SK-N-SH (cell line): ENCODE results near the gene ZNF550. TPM values are rescaled to one million over a fixed set of nuclear protein-coding genes. Genes with fewer than 3 reads are reported as not detected.

ENCODE experiments used
- CTCF ChIA-PET: fragments of 300-600, 350-600 bp; formaldehyde crosslinking; extraction: SDS; loops from one replicate; lab custom pipeline; 2021; lab: Yijun Ruan, JAX
- POLR2A ChIA-PET: fragments of 350-600 bp; sonication (Branson Sonifier 250); formaldehyde crosslinking; extraction: SDS; loops from one replicate; lab custom pipeline; 2020; ENCODE audit warnings: antibody characterized with exemption, inconsistent platforms; lab: Yijun Ruan, JAX
- DNase-seq: peaks from one replicate; pipeline ENCODE4 v3.0.0; 2012
- H2AFZ ChIP-seq: fragments of 200-600 bp; sonication (generic); 2 replicates; pipeline ENCODE4 v1.8.1; 2016; ENCODE audit warnings: antibody characterized with exemption, mild to moderate bottlenecking, low read depth
- H3F3A ChIP-seq: fragments of 200-600 bp; sonication (generic); replicated peaks from 2 replicates; pipeline ENCODE3; 2016; ENCODE audit warnings: antibody characterized with exemption, mild to moderate bottlenecking; ENCODE audit not compliant: insufficient read depth
- H3K27ac ChIP-seq, 2 experiments: fragments of 200-500 bp in 1 of 2; fragments of 200-600 bp in 1 of 2; sonication (Bioruptor generic) in 1 of 2; sonication (generic), shearing (Covaris generic) in 1 of 2; 2 replicates each; pipeline versions ENCODE4 v1.5.1 to v1.6.1; 2014 to 2016; ENCODE audit warnings: low read depth in 2 of 2, inconsistent platforms in 1 of 2, low read length in 1 of 2, mild to moderate bottlenecking in 1 of 2, mixed read lengths in 1 of 2
- H3K27me3 ChIP-seq: fragments of 200-600 bp; sonication (generic), shearing (Covaris generic); 2 replicates; pipeline ENCODE4 v1.6.1; 2016; ENCODE audit warnings: mixed run types; ENCODE audit not compliant: insufficient read depth
- H3K36me3 ChIP-seq, 2 experiments: fragments of 200-500 bp in 1 of 2; fragments of 200-600 bp in 1 of 2; sonication (Bioruptor generic) in 1 of 2; sonication (generic) in 1 of 2; replicated peaks in 1 of 2; 2 replicates each; pipeline versions ENCODE3 to v1.5.1; 2014 to 2016; ENCODE audit warnings: low read length in 1 of 2, mild to moderate bottlenecking in 1 of 2; ENCODE audit not compliant: insufficient read depth in 2 of 2, control insufficient read depth in 1 of 2
- H3K4me1 ChIP-seq, 2 experiments: fragments of 200-500 bp in 1 of 2; fragments of 200-600 bp in 1 of 2; sonication (Bioruptor generic) in 1 of 2; sonication (generic), shearing (Covaris generic) in 1 of 2; 2 replicates each; pipeline versions ENCODE4 v1.5.1 to v1.6.1; 2014 to 2016; ENCODE audit warnings: low read depth in 1 of 2, low read length in 1 of 2, mixed run types in 1 of 2; ENCODE audit not compliant: insufficient read depth in 2 of 2, control insufficient read depth in 1 of 2
- H3K4me2 ChIP-seq: fragments of 200-600 bp; sonication (generic), shearing (Covaris generic); 2 replicates; pipeline ENCODE4 v1.6.1; 2017; ENCODE audit warnings: mixed run types
- H3K4me3 ChIP-seq, 2 experiments: fragments of 200-500 bp in 1 of 2; fragments of 200-600 bp in 1 of 2; sonication (Bioruptor generic) in 1 of 2; sonication (generic), shearing (Covaris generic) in 1 of 2; 2 replicates each; pipeline versions ENCODE4 v1.5.1 to v1.8.1; 2014 to 2016; ENCODE audit warnings: low read depth in 2 of 2, inconsistent platforms in 1 of 2, low read length in 1 of 2, mild to moderate bottlenecking in 1 of 2, mixed read lengths in 1 of 2, moderate library complexity in 1 of 2
- H3K79me2 ChIP-seq: fragments of 200-600 bp; sonication (generic); 2 replicates; pipeline ENCODE4 v1.8.1; 2017; ENCODE audit warnings: mild to moderate bottlenecking; ENCODE audit not compliant: insufficient read depth
- H3K9ac ChIP-seq: fragments of 200-600 bp; sonication (generic); 2 replicates; pipeline ENCODE4 v1.6.1; 2017; ENCODE audit warnings: mixed run types
- H3K9me2 ChIP-seq: fragments of 200-600 bp; sonication (generic); 2 replicates; pipeline ENCODE4 v1.6.1; 2017; ENCODE audit warnings: mixed run types
- H3K9me3 ChIP-seq: fragments of 200-600 bp; sonication (generic); 2 replicates; pipeline ENCODE4 v1.6.1; 2017; ENCODE audit warnings: mixed run types, mild to moderate bottlenecking, moderate library complexity
- H4K20me1 ChIP-seq: fragments of 200-600 bp; sonication (generic); 2 replicates; pipeline ENCODE4 v1.6.1; 2017; ENCODE audit warnings: mild to moderate bottlenecking, mixed run types; ENCODE audit not compliant: insufficient read depth
- EP300 ChIP-seq, 2 experiments: IDR thresholded peaks; 2 replicates each; pipeline versions ENCODE4 v1.4.0 to v1.6.1; 2012; ENCODE audit warnings: borderline replicate concordance in 1 of 2, low read depth in 1 of 2, low read length in 1 of 2
- EZH2phosphoT487 ChIP-seq: fragments of 200-600 bp; sonication (generic); IDR thresholded peaks from 2 replicates; pipeline ENCODE4 v1.6.1; 2017; ENCODE audit warnings: low read depth, mixed run types, mild to moderate bottlenecking, antibody characterized with exemption, moderate library complexity, borderline replicate concordance
- GABPA ChIP-seq: IDR thresholded peaks from 2 replicates; pipeline ENCODE4 v1.4.0; 2012; ENCODE audit warnings: low read depth, mild to moderate bottlenecking
- GATA2 ChIP-seq: sonication (generic); formaldehyde crosslinking; IDR thresholded peaks from 2 replicates; pipeline ENCODE4 v1.5.0; 2020; ENCODE audit warnings: mild to moderate bottlenecking, missing genetic modification reagents
- IRF3 ChIP-seq: fragments of 150-350 bp; IDR thresholded peaks from 2 replicates; pipeline ENCODE4 v1.6.1; 2016; ENCODE audit warnings: mild to moderate bottlenecking, low read depth, low read length
- JUND ChIP-seq: IDR thresholded peaks from 2 replicates; pipeline ENCODE4 v1.4.0; 2012
- NFIC ChIP-seq: IDR thresholded peaks from 2 replicates; pipeline ENCODE4 v1.4.0; 2012; ENCODE audit warnings: borderline replicate concordance
- NRF1 ChIP-seq: IDR thresholded peaks from 2 replicates; pipeline ENCODE4 v1.6.1; 2012; ENCODE audit warnings: low read depth, mild to moderate bottlenecking, low read length
- PBX3 ChIP-seq: IDR thresholded peaks from 2 replicates; pipeline ENCODE4; 2012
- RAD21 ChIP-seq: IDR thresholded peaks from 2 replicates; pipeline ENCODE4 v1.6.1; 2012; ENCODE audit warnings: mild to moderate bottlenecking, low read length
- RCOR1 ChIP-seq: fragments of 150-350 bp; IDR thresholded peaks from 2 replicates; pipeline ENCODE4 v1.6.1; 2017; ENCODE audit warnings: antibody characterized with exemption, low read length
- RXRA ChIP-seq: IDR thresholded peaks from 2 replicates; pipeline ENCODE4 v1.4.0; 2012; ENCODE audit warnings: low read depth, mild to moderate bottlenecking, borderline replicate concordance
- SIN3A ChIP-seq: IDR thresholded peaks from 2 replicates; pipeline ENCODE4 v1.6.1; 2012; ENCODE audit warnings: low read depth, mild to moderate bottlenecking, low read length, moderate library complexity, borderline replicate concordance
- SMC3 ChIP-seq: IDR thresholded peaks from 2 replicates; pipeline ENCODE4 v1.6.1; 2012; ENCODE audit warnings: low read depth, low read length, improper control_type of control experiment
- TCF12 ChIP-seq: IDR thresholded peaks from 2 replicates; pipeline ENCODE4 v1.4.0; 2012
- USF1 ChIP-seq: IDR thresholded peaks from 2 replicates; pipeline ENCODE4 v1.4.0; 2012; ENCODE audit warnings: low read depth, borderline replicate concordance
- USF2 ChIP-seq: fragments of 150-350 bp; IDR thresholded peaks from 2 replicates; pipeline ENCODE4 v1.6.1; 2017; ENCODE audit warnings: antibody characterized with exemption, low read length, low read depth, borderline replicate concordance
- ZBTB33 ChIP-seq: IDR thresholded peaks from 2 replicates; pipeline ENCODE4 v1.4.0; 2012; ENCODE audit warnings: low read depth, borderline replicate concordance
- WGBS: methylation state at CpG from one replicate; pipeline ENCODE4 v1.1.6; 2017; ENCODE audit warnings: low lambda C conversion rate; 5-methylcytosine and 5-hydroxymethylcytosine counted together
- polyA plus RNA-seq, 3 experiments: library from polyadenylated mRNA; depleted of rRNA; stranded (reverse); fragments of >200 nt; gene quantifications; 2 replicates each; pipeline ENCODE4 v1.2.3, GENCODE V29; 2012
- TF ChIP-seq, protein P1 (sequence below): IDR thresholded peaks from 2 replicates; pipeline ENCODE4 v1.6.1; 2012; ENCODE audit warnings: mild to moderate bottlenecking, low read depth, low read length, moderate library complexity

ZNF550 gene
- polyA plus RNA-seq, 1 of the 3 experiments (the other 2 are of a cell fraction), result 5.7 TPM

- no peak overlapping the region for H3K9ac ChIP-seq
- H3K9me3 ChIP-seq, result peaks cover 8% of the 10 kb centered on the region; the same call in 1 of the 2 replicates
- no peaks in the 10 kb centered on the region for H4K20me1 ChIP-seq
- H3K27ac ChIP-seq, result no peak overlapping the region
- ChIA-PET CTCF (interaction anchor here (0.9 kb wide), 1 partner anchor 26 kb away, joined by 4 read pairs; the partner anchor contains the start of gene ZNF416), POLR2A (no interaction called here)
- no peak for DNase-seq
- H3K79me2 ChIP-seq, result peaks cover 12% of the 10 kb centered on the region; the same call in 1 of the 2 replicates
- H3K36me3 ChIP-seq, result peaks cover 72 to 90% of the 10 kb centered on the region in 2 experiments
- no peaks in the 10 kb centered on the region for H3K4me1 ChIP-seq
- H3K9me2 ChIP-seq, result no peaks in the 10 kb centered on the region
- H3K4me2 ChIP-seq, result no peak overlapping the region
- no peak for TF ChIP-seq USF1
- TF ChIP-seq EZH2phosphoT487, result no peak
- TF ChIP-seq NFIC, result no peak
- TF ChIP-seq EP300 (IDR thresholded peaks at IDR 0.05; ENCODE audit: borderline replicate concordance in 1 of 2, low read depth in 1 of 2, low read length in 1 of 2), result no peak
- no peak for TF ChIP-seq PBX3
- no peak for TF ChIP-seq RAD21
- no peak for TF ChIP-seq RXRA
- TF ChIP-seq SMC3, result no peak
- TF ChIP-seq USF2, result no peak
- no peak for TF ChIP-seq TCF12
- no peak for TF ChIP-seq GABPA
- TF ChIP-seq SIN3A, result no peak
- TF ChIP-seq, protein P1, sequence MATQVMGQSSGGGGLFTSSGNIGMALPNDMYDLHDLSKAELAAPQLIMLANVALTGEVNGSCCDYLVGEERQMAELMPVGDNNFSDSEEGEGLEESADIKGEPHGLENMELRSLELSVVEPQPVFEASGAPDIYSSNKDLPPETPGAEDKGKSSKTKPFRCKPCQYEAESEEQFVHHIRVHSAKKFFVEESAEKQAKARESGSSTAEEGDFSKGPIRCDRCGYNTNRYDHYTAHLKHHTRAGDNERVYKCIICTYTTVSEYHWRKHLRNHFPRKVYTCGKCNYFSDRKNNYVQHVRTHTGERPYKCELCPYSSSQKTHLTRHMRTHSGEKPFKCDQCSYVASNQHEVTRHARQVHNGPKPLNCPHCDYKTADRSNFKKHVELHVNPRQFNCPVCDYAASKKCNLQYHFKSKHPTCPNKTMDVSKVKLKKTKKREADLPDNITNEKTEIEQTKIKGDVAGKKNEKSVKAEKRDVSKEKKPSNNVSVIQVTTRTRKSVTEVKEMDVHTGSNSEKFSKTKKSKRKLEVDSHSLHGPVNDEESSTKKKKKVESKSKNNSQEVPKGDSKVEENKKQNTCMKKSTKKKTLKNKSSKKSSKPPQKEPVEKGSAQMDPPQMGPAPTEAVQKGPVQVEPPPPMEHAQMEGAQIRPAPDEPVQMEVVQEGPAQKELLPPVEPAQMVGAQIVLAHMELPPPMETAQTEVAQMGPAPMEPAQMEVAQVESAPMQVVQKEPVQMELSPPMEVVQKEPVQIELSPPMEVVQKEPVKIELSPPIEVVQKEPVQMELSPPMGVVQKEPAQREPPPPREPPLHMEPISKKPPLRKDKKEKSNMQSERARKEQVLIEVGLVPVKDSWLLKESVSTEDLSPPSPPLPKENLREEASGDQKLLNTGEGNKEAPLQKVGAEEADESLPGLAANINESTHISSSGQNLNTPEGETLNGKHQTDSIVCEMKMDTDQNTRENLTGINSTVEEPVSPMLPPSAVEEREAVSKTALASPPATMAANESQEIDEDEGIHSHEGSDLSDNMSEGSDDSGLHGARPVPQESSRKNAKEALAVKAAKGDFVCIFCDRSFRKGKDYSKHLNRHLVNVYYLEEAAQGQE, result no peak
- TF ChIP-seq RCOR1, result no peak
- TF ChIP-seq ZBTB33, result no peak
- TF ChIP-seq JUND, result no peak
- TF ChIP-seq IRF3, result no peak
- no peak for TF ChIP-seq GATA2 (CRISPR knock-in tag)
- no peak for TF ChIP-seq NRF1
- H3K4me3 ChIP-seq, result peak overlapping the region in 1 of 2 experiments; percentile 8; a peak in 1 of 4 replicates
- no peaks in the 10 kb centered on the region for H3F3A ChIP-seq
- no peak overlapping the region for H2AFZ ChIP-seq
- no peaks in the 10 kb centered on the region for H3K27me3 ChIP-seq
- WGBS, result 85% methylated on average over 2 of the region's 2 CpGs
Observed at GRCh38 chr19:57552432-57552831, 7.2 kb downstream of the ZNF550 start.
